K562 (cell line): ENCODE data around the gene ZFYVE26. TPM values are rescaled to one million over a fixed set of nuclear protein-coding genes. Genes with fewer than 3 reads are reported as not detected.

Experiments used
- ATAC-seq: fragments of 200-7000 bp; cut with Tn5 transposase; 3 replicates; pipeline ENCODE4 v1.9.1; 2020; ENCODE audit warnings: moderate library complexity
- BruUV-seq: library from RNA; stranded (reverse); fragments of 400-500 nt; replicated peaks from 2 replicates; lab custom pipeline; 2021; lab: Mats Ljungman, UMichigan
- CTCF ChIA-PET: fragments of 300-600 bp; formaldehyde crosslinking; extraction: SDS; loops from one replicate; lab custom pipeline; 2021; ENCODE audit warnings: low intra/inter-chr PET ratio; lab: Yijun Ruan, JAX
- POLR2A ChIA-PET: fragments of 300-600, 350-650 bp; sonication (Branson Sonifier 250); formaldehyde crosslinking; extraction: SDS; loops from one replicate; lab custom pipeline; 2021; ENCODE audit warnings: antibody characterized with exemption, inconsistent platforms; lab: Yijun Ruan, JAX
- DNase-seq, 4 experiments: peaks; one replicate each; pipeline versions ENCODE4 v3.0.0 to v3.0.0-alpha.2; 2011 to 2018; ENCODE audit warnings: low spot score in 3 of 4, mixed read lengths in 3 of 4; ENCODE audit errors: extremely low read depth in 1 of 4
- FAIRE-seq: peaks from 2 replicates; lab custom pipeline; 2011; peaks lifted over from hg19 to GRCh38; lab: Jason Lieb, UNC
- H2AFZ ChIP-seq: 2 replicates; pipeline ENCODE4 v1.6.0; 2011; ENCODE audit warnings: low read depth, low read length, control low read depth, inconsistent platforms
- H3K27ac ChIP-seq: fragments of 200-600 bp; 3 replicates; pipeline ENCODE4 v1.8.0; 2011; ENCODE audit warnings: low read depth, mild to moderate bottlenecking, control low read depth, inconsistent platforms, low read length, moderate library complexity, mixed read lengths; ENCODE audit errors: extremely low read depth
- H3K27me3 ChIP-seq, 2 experiments: fragments of 300-600 bp in 1 of 2; 2 replicates in 1 of 2; 3 replicates in 1 of 2; pipeline versions ENCODE4 v1.6.0 to v1.8.0; 2011; ENCODE audit warnings: inconsistent platforms in 2 of 2, low read length in 2 of 2, mild to moderate bottlenecking in 1 of 2, mixed read lengths in 1 of 2, moderate library complexity in 1 of 2; ENCODE audit not compliant: control insufficient read depth in 2 of 2, insufficient read depth in 2 of 2
- H3K36me3 ChIP-seq: fragments of 300-600 bp; 3 replicates; pipeline ENCODE4 v1.8.0; 2011; ENCODE audit warnings: mild to moderate bottlenecking, low read length, inconsistent platforms; ENCODE audit not compliant: control insufficient read depth, insufficient read depth
- H3K4me1 ChIP-seq, 2 experiments: fragments of 200-600 bp in 1 of 2; replicated peaks in 1 of 2; 2 replicates in 1 of 2; 3 replicates in 1 of 2; pipeline versions ENCODE4 v1.5.1 to v1.8.0; 2011; ENCODE audit warnings: inconsistent platforms in 2 of 2, low read length in 2 of 2, mild to moderate bottlenecking in 1 of 2, mixed read lengths in 1 of 2, moderate library complexity in 1 of 2; ENCODE audit not compliant: control insufficient read depth in 2 of 2, insufficient read depth in 2 of 2
- H3K4me2 ChIP-seq: 2 replicates; pipeline ENCODE4 v1.6.1; 2011; ENCODE audit warnings: low read length, control low read depth, inconsistent platforms, mixed read lengths; ENCODE audit not compliant: insufficient read depth
- H3K4me3 ChIP-seq: fragments of 200-600 bp; sonication (generic), shearing (Covaris generic); 2 replicates; pipeline ENCODE4 v1.5.1; 2016; ENCODE audit warnings: control low read depth, inconsistent platforms
- H3K79me2 ChIP-seq: fragments of 200-600 bp; 3 replicates; pipeline ENCODE4 v1.8.0; 2011; ENCODE audit warnings: low read length, inconsistent platforms; ENCODE audit not compliant: control insufficient read depth, insufficient read depth
- H3K9ac ChIP-seq, 2 experiments: 2 replicates each; pipeline versions ENCODE4 v1.6.0 to v1.6.1; 2011; ENCODE audit warnings: low read depth in 2 of 2, low read length in 2 of 2, control low read depth in 1 of 2, inconsistent platforms in 1 of 2, mild to moderate bottlenecking in 1 of 2, mixed read lengths in 1 of 2; ENCODE audit not compliant: insufficient read depth in 1 of 2
- H3K9me1 ChIP-seq: one replicate; pipeline ENCODE4 v1.6.0; 2011; ENCODE audit warnings: inconsistent platforms, mild to moderate bottlenecking, low read length, moderate library complexity; ENCODE audit not compliant: control insufficient read depth, insufficient read depth
- H3K9me3 ChIP-seq: replicated peaks from 2 replicates; pipeline ENCODE4 v1.5.1; 2011; ENCODE audit warnings: low read depth, low read length, inconsistent platforms; ENCODE audit not compliant: control insufficient read depth, insufficient read depth
- H4K20me1 ChIP-seq: replicated peaks from 2 replicates; pipeline ENCODE4 v1.6.1; 2011; ENCODE audit warnings: low read length, inconsistent platforms, mixed read lengths; ENCODE audit not compliant: control insufficient read depth, insufficient read depth
- ADNP ChIP-seq: fragments of 200-800 bp; sonication (Bioruptor generic); IDR thresholded peaks from 2 replicates; pipeline ENCODE4 v1.6.1; 2016; ENCODE audit warnings: missing genetic modification characterization, missing compliant biosample characterization
- HBP1 ChIP-seq: fragments of 450-650 bp; formaldehyde crosslinking; IDR thresholded peaks from 2 replicates; pipeline ENCODE4 v1.4.0; 2022; ENCODE audit warnings: missing genetic modification characterization
- HIVEP1 ChIP-seq: fragments of 250-450 bp; sonication (Bioruptor Pico); IDR thresholded peaks from 2 replicates; pipeline ENCODE4 v1.4.0; 2020; ENCODE audit warnings: mild to moderate bottlenecking
- HNRNPUL1 ChIP-seq: fragments of 200-400 bp; formaldehyde crosslinking; IDR thresholded peaks from 2 replicates; pipeline ENCODE4 v1.6.1; 2017; ENCODE audit warnings: low read length
- HSF4 ChIP-seq: fragments of 250-450 bp; sonication (Bioruptor Pico); IDR thresholded peaks from 2 replicates; pipeline ENCODE4 v2.1.2; 2022; ENCODE audit warnings: mild to moderate bottlenecking, moderate library complexity, borderline replicate concordance
- KDM2B ChIP-seq: fragments of 250-450 bp; sonication (Bioruptor Pico); IDR thresholded peaks from 2 replicates; pipeline ENCODE4 v1.8.0; 2021; ENCODE audit warnings: mild to moderate bottlenecking, moderate library complexity
- KLF10 ChIP-seq: fragments of 250-450 bp; sonication (Bioruptor Pico); IDR thresholded peaks from 2 replicates; pipeline ENCODE4 v1.6.1; 2021; ENCODE audit warnings: matching md5 sums
- LCOR ChIP-seq: sonication (generic); formaldehyde crosslinking; IDR thresholded peaks from 2 replicates; pipeline ENCODE4 v1.8.0; 2022; ENCODE audit warnings: mild to moderate bottlenecking, missing genetic modification reagents
- MCM7 ChIP-seq, 2 experiments: fragments of 450-650 bp; IDR thresholded peaks; 2 replicates each; pipeline ENCODE4 v1.6.1; 2016 to 2018
- MED1 ChIP-seq: sonication (generic); formaldehyde crosslinking; IDR thresholded peaks from 2 replicates; pipeline ENCODE4 v1.8.1; 2023; ENCODE audit warnings: missing genetic modification reagents, borderline replicate concordance
- PCBP2 ChIP-seq: fragments of 200-400 bp; formaldehyde crosslinking; IDR thresholded peaks from 2 replicates; pipeline ENCODE4 v1.6.1; 2018; ENCODE audit warnings: low read length, low read depth, mild to moderate bottlenecking, moderate library complexity; ENCODE audit not compliant: poor library complexity, severe bottlenecking
- PHF8 ChIP-seq: fragments of 200-600 bp; sonication (generic); IDR thresholded peaks from 2 replicates; pipeline ENCODE4 v1.6.1; 2012; ENCODE audit warnings: mixed run types, mild to moderate bottlenecking, inconsistent platforms, low read length, moderate library complexity, borderline replicate concordance
- POU5F1 ChIP-seq: fragments of 150-350 bp; IDR thresholded peaks from 2 replicates; pipeline ENCODE4 v1.6.1; 2014; ENCODE audit warnings: borderline replicate concordance, low read length, low read depth, mild to moderate bottlenecking; ENCODE audit not compliant: partially characterized antibody
- TSHZ1 ChIP-seq: fragments of 250-450 bp; sonication (Bioruptor Pico); IDR thresholded peaks from 2 replicates; pipeline ENCODE4 v1.4.0; 2020; ENCODE audit warnings: mild to moderate bottlenecking, moderate library complexity
- ZC3H4 ChIP-seq: sonication (generic); formaldehyde crosslinking; IDR thresholded peaks from 2 replicates; pipeline ENCODE4 v1.9.0; 2021; ENCODE audit warnings: missing genetic modification reagents, borderline replicate concordance
- ZFP30 ChIP-seq: fragments of 250-450 bp; sonication (Bioruptor Pico); IDR thresholded peaks from 2 replicates; pipeline ENCODE4 v1.8.0; 2022; ENCODE audit warnings: moderate library complexity, mild to moderate bottlenecking, inconsistent platforms, borderline replicate concordance
- ZNF232 ChIP-seq: sonication (generic); formaldehyde crosslinking; IDR thresholded peaks from 2 replicates; pipeline ENCODE4 v1.8.0; 2022; ENCODE audit warnings: mild to moderate bottlenecking, missing genetic modification reagents
- WGBS: fragments of 100-300 bp; shearing (Covaris generic); methylation state at CpG from one replicate; pipeline ENCODE4 v1.1.6; 2016; ENCODE audit warnings: low coverage, mixed read lengths; ENCODE audit not compliant: insufficient coverage; ENCODE audit errors: missing lambda C conversion rate; 5-methylcytosine and 5-hydroxymethylcytosine counted together
- in situ Hi-C: fragments of 300-500 bp; cut with MboI; formaldehyde crosslinking; loops from 4 replicates; pipeline ENCODE4 v1.15.0; 2018; ENCODE audit warnings: inconsistent platforms, mixed read lengths
- intact Hi-C: fragments of 100-400 bp; cut with micrococcal nuclease; formaldehyde crosslinking; loops from 2 replicates; pipeline ENCODE4 v1.14.2; 2022
- polyA plus RNA-seq, 8 experiments: library from polyadenylated mRNA; depleted of rRNA in 4 of 8; stranded (reverse) in 5 of 8; unstranded in 3 of 8; fragments of >200 nt; fragmentation: Nextera tagmentation in 2 of 8; fragmentation: Illumina TruSeq in 1 of 8; extraction: Ambion mirVana in 2 of 8; extraction: Trizol in 1 of 8; gene quantifications; 2 replicates each; pipeline versions ENCODE4 v1.2.1 to v1.2.3, GENCODE V29; 2011 to 2014; ENCODE audit warnings: inconsistent platforms in 1 of 8, missing spikeins in 1 of 8
- total RNA-seq, 7 experiments: library from RNA; depleted of rRNA in 6 of 7; stranded (reverse); fragments of >200 nt in 6 of 7; fragmentation: Illumina TruSeq in 2 of 7; extraction: Trizol in 2 of 7; gene quantifications; 2 replicates each; pipeline versions ENCODE4 v1.2.1 to v1.2.3, GENCODE V29; 2011 to 2021; ENCODE audit warnings: low replicate concordance in 1 of 7
- TF ChIP-seq, protein P1 (sequence below): fragments of 250-450 bp; sonication (Bioruptor Pico); IDR thresholded peaks from 2 replicates; pipeline ENCODE4 v1.4.0; 2020; ENCODE audit warnings: borderline replicate concordance

ZFYVE26 gene
- total and polyA plus RNA-seq, 9 of the 15 experiments (the other 6 are each of a cell fraction or from before 2014, with no cell fraction given), result 0.32 to 9.1 (median 5.9) TPM

DNA sequence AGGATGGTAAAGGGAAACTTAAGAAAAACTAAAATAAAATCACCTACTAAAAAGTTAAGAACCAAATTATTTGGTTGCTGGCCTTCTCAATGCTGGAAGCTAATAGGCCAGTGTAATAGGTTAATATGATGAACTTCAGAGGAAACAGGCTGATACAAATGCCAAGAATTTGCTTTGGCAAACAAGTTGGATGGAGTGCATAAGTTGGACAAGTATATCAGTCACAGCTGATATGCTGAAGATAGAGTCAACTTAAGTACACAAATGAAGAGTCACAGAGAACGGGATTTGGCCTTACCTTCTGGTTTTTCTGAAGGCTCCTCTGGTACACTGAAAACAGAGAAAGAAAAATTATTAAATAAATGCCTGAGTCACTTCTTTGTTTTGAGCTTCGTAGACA is 48.2 kb downstream of the ZFYVE26 start:
- TF ChIP-seq ZFP30 (CRISPR knock-in tag) (no peak), KDM2B (no peak), LCOR (CRISPR knock-in tag) (no peak), HIVEP1 (CRISPR knock-in tag) (no peak), KLF10 (CRISPR knock-in tag) (no peak), TSHZ1 (CRISPR knock-in tag) (no peak), HBP1 (CRISPR knock-in tag) (no peak), MED1 (CRISPR knock-in tag) (no peak), HNRNPUL1 (no peak), ADNP (tag) (no peak), ZNF232 (CRISPR knock-in tag) (no peak), ZC3H4 (CRISPR knock-in tag) (no peak), PCBP2 (no peak), MCM7 (IDR thresholded peaks at IDR 0.05) (no peak), PHF8 (no peak), HSF4 (CRISPR knock-in tag) (no peak), POU5F1 (no peak)
- TF ChIP-seq, protein P1, sequence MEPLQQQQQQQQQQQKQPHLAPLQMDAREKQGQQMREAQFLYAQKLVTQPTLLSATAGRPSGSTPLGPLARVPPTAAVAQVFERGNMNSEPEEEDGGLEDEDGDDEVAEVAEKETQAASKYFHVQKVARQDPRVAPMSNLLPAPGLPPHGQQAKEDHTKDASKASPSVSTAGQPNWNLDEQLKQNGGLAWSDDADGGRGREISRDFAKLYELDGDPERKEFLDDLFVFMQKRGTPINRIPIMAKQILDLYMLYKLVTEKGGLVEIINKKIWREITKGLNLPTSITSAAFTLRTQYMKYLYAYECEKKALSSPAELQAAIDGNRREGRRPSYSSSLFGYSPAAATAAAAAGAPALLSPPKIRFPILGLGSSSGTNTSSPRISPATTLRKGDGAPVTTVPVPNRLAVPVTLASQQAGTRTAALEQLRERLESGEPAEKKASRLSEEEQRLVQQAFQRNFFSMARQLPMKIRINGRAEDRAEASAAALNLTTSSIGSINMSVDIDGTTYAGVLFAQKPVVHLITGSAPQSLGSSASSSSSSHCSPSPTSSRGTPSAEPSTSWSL (CRISPR knock-in tag), result no peak

More for the DNA sequence above, 48.2 kb downstream of the ZFYVE26 start:
- H3K4me3 ChIP-seq, result no peak overlapping the region
- H2AFZ ChIP-seq, result no peak overlapping the region
- intact Hi-C loops, result no loop called here
- H3K4me1 ChIP-seq, result no peaks in the 10 kb centered on the region
- peaks cover 46% of the 10 kb centered on the region; the same call in 2 of the 3 replicates for H3K36me3 ChIP-seq
- in situ Hi-C loops, result no loop called here
- 76% methylated on average over 2 of the region's 2 CpGs for WGBS
- ChIA-PET CTCF (no interaction called here), POLR2A (no interaction called here)
- no peak overlapping the region for H3K9ac ChIP-seq
- no peak for DNase-seq
- H3K9me3 ChIP-seq, result no peaks in the 10 kb centered on the region
- H3K27ac ChIP-seq, result no peak overlapping the region
- no peaks in the 10 kb centered on the region for H3K9me1 ChIP-seq
- H3K4me2 ChIP-seq, result no peak overlapping the region
- no peak for FAIRE-seq
- no peaks in the 10 kb centered on the region for H4K20me1 ChIP-seq
- no peak for ATAC-seq
- BruUV-seq, result no TSS peak
- H3K79me2 ChIP-seq, result no peaks in the 10 kb centered on the region
- H3K27me3 ChIP-seq, result no peaks in the 10 kb centered on the region
